ENCODE results near the gene MSANTD1.

MSANTD1 gene

GRCh38 chr4:3207531-3208037 lies 41.4 kb upstream of the MSANTD1 start:
- H3K27ac ChIP-seq (ENCODE audit: insufficient read depth, low read length, poor library complexity, severe bottlenecking): no peak overlapping the region
- H3K4me3 ChIP-seq (ENCODE audit: insufficient read depth, low read depth, low read length, poor library complexity, severe bottlenecking): no peak overlapping the region
- H3K27me3 ChIP-seq (replicated peaks; ENCODE audit: control insufficient read depth, insufficient read depth, low read length, poor library complexity, severe bottlenecking): no peaks in the 10 kb centered on the region
- peaks cover 3% of the 10 kb centered on the region for H3K4me1 ChIP-seq (ENCODE audit: control insufficient read depth, insufficient read depth, low read length, poor library complexity, severe bottlenecking)
- H3K9me3 ChIP-seq (ENCODE audit: control insufficient read depth, low read length): no peaks in the 10 kb centered on the region
- peaks cover 45% of the 10 kb centered on the region for H3K36me3 ChIP-seq (ENCODE audit: control insufficient read depth, insufficient read depth, low read length)
- no peak for DNase-seq

GRCh38 chr4:3208826-3209225 lies 40.1 kb upstream of the MSANTD1 start:
- H3K36me3 ChIP-seq (ENCODE audit: control insufficient read depth, insufficient read depth, low read length): peaks cover 56% of the 10 kb centered on the region
- DNase-seq: no peak
- H3K27ac ChIP-seq (ENCODE audit: insufficient read depth, low read length, poor library complexity, severe bottlenecking): no peak overlapping the region
- no peak overlapping the region for H3K4me3 ChIP-seq (ENCODE audit: insufficient read depth, low read depth, low read length, poor library complexity, severe bottlenecking)
- no peaks in the 10 kb centered on the region for H3K27me3 ChIP-seq (replicated peaks; ENCODE audit: control insufficient read depth, insufficient read depth, low read length, poor library complexity, severe bottlenecking)
- H3K9me3 ChIP-seq (ENCODE audit: control insufficient read depth, low read length): no peaks in the 10 kb centered on the region
- no peaks in the 10 kb centered on the region for H3K4me1 ChIP-seq (ENCODE audit: control insufficient read depth, insufficient read depth, low read length, poor library complexity, severe bottlenecking)

- Histone ChIP-seq H3K9me3 (ENCODE audit: control insufficient read depth, low read length) (no peaks in the 10 kb centered on the region), H3K4me3 (ENCODE audit: insufficient read depth, low read depth, low read length, poor library complexity, severe bottlenecking) (no peak overlapping the region), H3K27me3 (replicated peaks; ENCODE audit: control insufficient read depth, insufficient read depth, low read length, poor library complexity, severe bottlenecking) (no peaks in the 10 kb centered on the region), H3K27ac (ENCODE audit: insufficient read depth, low read length, poor library complexity, severe bottlenecking) (no peak overlapping the region), H3K36me3 (ENCODE audit: control insufficient read depth, insufficient read depth, low read length) (peaks cover 60% of the 10 kb centered on the region), H3K4me1 (ENCODE audit: control insufficient read depth, insufficient read depth, low read length, poor library complexity, severe bottlenecking) (no peaks in the 10 kb centered on the region)
- DNase-seq: no peak
Measured at GRCh38 chr4:3209551-3210325, 39.2 kb upstream of the MSANTD1 start.

- no peaks in the 10 kb centered on the region for H3K9me3 ChIP-seq (ENCODE audit: control insufficient read depth, low read length)
- no peak overlapping the region for H3K27ac ChIP-seq (ENCODE audit: insufficient read depth, low read length, poor library complexity, severe bottlenecking)
- no peaks in the 10 kb centered on the region for H3K27me3 ChIP-seq (replicated peaks; ENCODE audit: control insufficient read depth, insufficient read depth, low read length, poor library complexity, severe bottlenecking)
- peaks cover 67% of the 10 kb centered on the region for H3K36me3 ChIP-seq (ENCODE audit: control insufficient read depth, insufficient read depth, low read length)
- no peak for DNase-seq
- H3K4me3 ChIP-seq (ENCODE audit: insufficient read depth, low read depth, low read length, poor library complexity, severe bottlenecking): no peak overlapping the region
- no peaks in the 10 kb centered on the region for H3K4me1 ChIP-seq (ENCODE audit: control insufficient read depth, insufficient read depth, low read length, poor library complexity, severe bottlenecking)
Measured at GRCh38 chr4:3210467-3210866, 38.5 kb upstream of the MSANTD1 start.

- Histone ChIP-seq H3K36me3 (ENCODE audit: control insufficient read depth, insufficient read depth, low read length) (peaks cover 70% of the 10 kb centered on the region), H3K4me3 (ENCODE audit: insufficient read depth, low read depth, low read length, poor library complexity, severe bottlenecking) (no peak overlapping the region)
Measured at GRCh38 chr4:3211866-3212265, 37.1 kb upstream of the MSANTD1 start.

GRCh38 chr4:3212391-3213105 lies 36.4 kb upstream of the MSANTD1 start:
- Histone ChIP-seq H3K4me1 (ENCODE audit: control insufficient read depth, insufficient read depth, low read length, poor library complexity, severe bottlenecking) (no peaks in the 10 kb centered on the region), H3K4me3 (ENCODE audit: insufficient read depth, low read depth, low read length, poor library complexity, severe bottlenecking) (no peak overlapping the region), H3K9me3 (ENCODE audit: control insufficient read depth, low read length) (no peaks in the 10 kb centered on the region), H3K27ac (ENCODE audit: insufficient read depth, low read length, poor library complexity, severe bottlenecking) (no peak overlapping the region), H3K36me3 (ENCODE audit: control insufficient read depth, insufficient read depth, low read length) (peaks cover 70% of the 10 kb centered on the region), H3K27me3 (replicated peaks; ENCODE audit: control insufficient read depth, insufficient read depth, low read length, poor library complexity, severe bottlenecking) (no peaks in the 10 kb centered on the region)
- no peak for DNase-seq

More at GRCh38 chr4:3211866-3212265, 37.1 kb upstream of the MSANTD1 start:
- Histone ChIP-seq H3K27ac (ENCODE audit: insufficient read depth, low read length, poor library complexity, severe bottlenecking) (no peak overlapping the region), H3K9me3 (ENCODE audit: control insufficient read depth, low read length) (no peaks in the 10 kb centered on the region), H3K4me1 (ENCODE audit: control insufficient read depth, insufficient read depth, low read length, poor library complexity, severe bottlenecking) (no peaks in the 10 kb centered on the region), H3K27me3 (replicated peaks; ENCODE audit: control insufficient read depth, insufficient read depth, low read length, poor library complexity, severe bottlenecking) (no peaks in the 10 kb centered on the region)
- no peak for DNase-seq

- no peaks in the 10 kb centered on the region for H3K9me3 ChIP-seq (ENCODE audit: control insufficient read depth, low read length)
- H3K36me3 ChIP-seq (ENCODE audit: control insufficient read depth, insufficient read depth, low read length): peaks cover 72% of the 10 kb centered on the region
- H3K4me3 ChIP-seq (ENCODE audit: insufficient read depth, low read depth, low read length, poor library complexity, severe bottlenecking): no peak overlapping the region
- H3K27me3 ChIP-seq (replicated peaks; ENCODE audit: control insufficient read depth, insufficient read depth, low read length, poor library complexity, severe bottlenecking): no peaks in the 10 kb centered on the region
- H3K4me1 ChIP-seq (ENCODE audit: control insufficient read depth, insufficient read depth, low read length, poor library complexity, severe bottlenecking): no peaks in the 10 kb centered on the region
- no peak for DNase-seq
- H3K27ac ChIP-seq (ENCODE audit: insufficient read depth, low read length, poor library complexity, severe bottlenecking): no peak overlapping the region
Measured at GRCh38 chr4:3213106-3213425, 35.9 kb upstream of the MSANTD1 start.

GRCh38 chr4:3213661-3214250 lies 35.2 kb upstream of the MSANTD1 start:
- Histone ChIP-seq H3K27me3 (replicated peaks; ENCODE audit: control insufficient read depth, insufficient read depth, low read length, poor library complexity, severe bottlenecking) (no peaks in the 10 kb centered on the region), H3K9me3 (ENCODE audit: control insufficient read depth, low read length) (no peaks in the 10 kb centered on the region), H3K27ac (ENCODE audit: insufficient read depth, low read length, poor library complexity, severe bottlenecking) (no peak overlapping the region), H3K36me3 (ENCODE audit: control insufficient read depth, insufficient read depth, low read length) (peaks cover 74% of the 10 kb centered on the region), H3K4me1 (ENCODE audit: control insufficient read depth, insufficient read depth, low read length, poor library complexity, severe bottlenecking) (no peaks in the 10 kb centered on the region), H3K4me3 (ENCODE audit: insufficient read depth, low read depth, low read length, poor library complexity, severe bottlenecking) (no peak overlapping the region)
- no peak for DNase-seq

- Histone ChIP-seq H3K9me3 (ENCODE audit: control insufficient read depth, low read length) (no peaks in the 10 kb centered on the region), H3K27ac (ENCODE audit: insufficient read depth, low read length, poor library complexity, severe bottlenecking) (no peak overlapping the region), H3K4me3 (ENCODE audit: insufficient read depth, low read depth, low read length, poor library complexity, severe bottlenecking) (no peak overlapping the region), H3K4me1 (ENCODE audit: control insufficient read depth, insufficient read depth, low read length, poor library complexity, severe bottlenecking) (no peaks in the 10 kb centered on the region), H3K36me3 (ENCODE audit: control insufficient read depth, insufficient read depth, low read length) (peaks cover 72% of the 10 kb centered on the region), H3K27me3 (replicated peaks; ENCODE audit: control insufficient read depth, insufficient read depth, low read length, poor library complexity, severe bottlenecking) (no peaks in the 10 kb centered on the region)
- DNase-seq: no peak
Measured at GRCh38 chr4:3215256-3215655, 33.7 kb upstream of the MSANTD1 start.

- Histone ChIP-seq H3K36me3 (ENCODE audit: control insufficient read depth, insufficient read depth, low read length) (peaks cover 72% of the 10 kb centered on the region), H3K4me1 (ENCODE audit: control insufficient read depth, insufficient read depth, low read length, poor library complexity, severe bottlenecking) (no peaks in the 10 kb centered on the region), H3K27me3 (replicated peaks; ENCODE audit: control insufficient read depth, insufficient read depth, low read length, poor library complexity, severe bottlenecking) (no peaks in the 10 kb centered on the region), H3K27ac (ENCODE audit: insufficient read depth, low read length, poor library complexity, severe bottlenecking) (no peak overlapping the region), H3K4me3 (ENCODE audit: insufficient read depth, low read depth, low read length, poor library complexity, severe bottlenecking) (no peak overlapping the region), H3K9me3 (ENCODE audit: control insufficient read depth, low read length) (no peaks in the 10 kb centered on the region)
- no peak for DNase-seq
Measured at GRCh38 chr4:3215733-3216132, 33.2 kb upstream of the MSANTD1 start.

Data from effector memory CD4-positive, alpha-beta T cell (primary cell).